22Rv1 (cell line): ENCODE data around the gene TGFBRAP1.

Experiments used
- ZFX ChIP-seq: fragments of 450-650 bp; IDR thresholded peaks from 2 replicates; pipeline ENCODE4 v1.6.1; 2017; ENCODE audit warnings: antibody characterized with exemption, borderline replicate concordance
- TF ChIP-seq, protein P1 (sequence below): fragments of 450-650 bp; IDR thresholded peaks from 2 replicates; pipeline ENCODE4 v1.5.1; 2017; ENCODE audit warnings: mild to moderate bottlenecking

DNA sequence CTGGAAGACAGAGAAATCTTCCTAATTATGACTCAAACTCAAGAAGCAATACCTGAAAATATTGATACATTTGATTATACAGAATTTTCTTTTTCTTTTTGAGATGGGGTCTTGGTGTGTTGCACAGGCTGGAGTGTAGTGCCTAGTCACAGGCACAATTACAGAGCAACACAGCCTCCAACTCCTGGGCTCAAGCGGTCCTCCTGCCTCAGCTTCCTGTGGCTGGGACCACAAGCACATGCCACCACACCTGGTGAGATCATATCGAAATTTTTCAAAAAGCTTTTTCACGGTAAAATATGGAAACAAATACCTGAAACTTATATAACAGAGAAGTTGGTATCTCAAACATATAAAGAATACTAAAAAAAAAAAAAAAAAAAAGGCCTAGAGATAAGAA lies 27.9 kb downstream of the TGFBRAP1 start:
- TF ChIP-seq, protein P1, sequence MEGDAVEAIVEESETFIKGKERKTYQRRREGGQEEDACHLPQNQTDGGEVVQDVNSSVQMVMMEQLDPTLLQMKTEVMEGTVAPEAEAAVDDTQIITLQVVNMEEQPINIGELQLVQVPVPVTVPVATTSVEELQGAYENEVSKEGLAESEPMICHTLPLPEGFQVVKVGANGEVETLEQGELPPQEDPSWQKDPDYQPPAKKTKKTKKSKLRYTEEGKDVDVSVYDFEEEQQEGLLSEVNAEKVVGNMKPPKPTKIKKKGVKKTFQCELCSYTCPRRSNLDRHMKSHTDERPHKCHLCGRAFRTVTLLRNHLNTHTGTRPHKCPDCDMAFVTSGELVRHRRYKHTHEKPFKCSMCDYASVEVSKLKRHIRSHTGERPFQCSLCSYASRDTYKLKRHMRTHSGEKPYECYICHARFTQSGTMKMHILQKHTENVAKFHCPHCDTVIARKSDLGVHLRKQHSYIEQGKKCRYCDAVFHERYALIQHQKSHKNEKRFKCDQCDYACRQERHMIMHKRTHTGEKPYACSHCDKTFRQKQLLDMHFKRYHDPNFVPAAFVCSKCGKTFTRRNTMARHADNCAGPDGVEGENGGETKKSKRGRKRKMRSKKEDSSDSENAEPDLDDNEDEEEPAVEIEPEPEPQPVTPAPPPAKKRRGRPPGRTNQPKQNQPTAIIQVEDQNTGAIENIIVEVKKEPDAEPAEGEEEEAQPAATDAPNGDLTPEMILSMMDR, result no peak
- no peak for TF ChIP-seq ZFX
